GM18505 (cell line): ENCODE data around the gene SGCA.

Source experiments
- ATAC-seq: cut with Tn5 transposase; IDR thresholded peaks from one replicate; pipeline ENCODE4 v1.9.1; 2021; ENCODE audit not compliant: unreplicated experiment
- POLR2A ChIP-seq: IDR thresholded peaks from 4 replicates; pipeline ENCODE4 v1.6.1; 2011; ENCODE audit warnings: borderline replicate concordance; ENCODE audit not compliant: insufficient read depth, insufficient read length; ENCODE audit errors: extremely low read depth

The SGCA gene

DNA sequence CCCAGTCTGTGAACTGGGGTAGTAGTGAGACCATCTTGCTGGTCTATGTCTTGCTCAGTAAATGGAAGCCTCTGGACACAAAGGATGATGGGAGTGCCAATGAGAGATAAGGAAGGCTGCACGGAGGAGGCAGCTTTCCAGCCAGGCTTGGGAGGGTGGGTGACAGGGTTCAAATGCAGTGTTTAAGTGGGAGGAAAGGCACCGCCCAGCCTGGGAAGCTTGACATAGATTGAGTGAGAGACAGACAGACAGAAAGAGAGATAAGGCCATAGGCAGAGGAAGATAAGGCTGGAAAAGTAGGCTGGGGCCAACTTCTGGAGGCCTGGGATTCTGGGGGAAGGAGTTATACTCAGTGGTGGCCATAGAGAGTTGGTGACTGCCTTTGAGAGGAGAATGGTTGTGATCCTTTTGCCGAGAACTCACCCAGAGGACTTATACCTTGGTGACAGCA is 42.8 kb downstream of the SGCA start:
- no peak for ATAC-seq
- TF ChIP-seq POLR2A, result no peak

- TF ChIP-seq POLR2A, result no peak
- no peak for ATAC-seq
Observed at GRCh38 chr17:50209133-50209471, 43.3 kb downstream of the SGCA start.

GRCh38 chr17:50209472-50210239 is 43.9 kb downstream of the SGCA start:
- TF ChIP-seq POLR2A, result no peak
- ATAC-seq, result no peak

GRCh38 chr17:50210240-50211225 is 44.7 kb downstream of the SGCA start:
- ATAC-seq, result no peak
- TF ChIP-seq POLR2A, result no peak

DNA sequence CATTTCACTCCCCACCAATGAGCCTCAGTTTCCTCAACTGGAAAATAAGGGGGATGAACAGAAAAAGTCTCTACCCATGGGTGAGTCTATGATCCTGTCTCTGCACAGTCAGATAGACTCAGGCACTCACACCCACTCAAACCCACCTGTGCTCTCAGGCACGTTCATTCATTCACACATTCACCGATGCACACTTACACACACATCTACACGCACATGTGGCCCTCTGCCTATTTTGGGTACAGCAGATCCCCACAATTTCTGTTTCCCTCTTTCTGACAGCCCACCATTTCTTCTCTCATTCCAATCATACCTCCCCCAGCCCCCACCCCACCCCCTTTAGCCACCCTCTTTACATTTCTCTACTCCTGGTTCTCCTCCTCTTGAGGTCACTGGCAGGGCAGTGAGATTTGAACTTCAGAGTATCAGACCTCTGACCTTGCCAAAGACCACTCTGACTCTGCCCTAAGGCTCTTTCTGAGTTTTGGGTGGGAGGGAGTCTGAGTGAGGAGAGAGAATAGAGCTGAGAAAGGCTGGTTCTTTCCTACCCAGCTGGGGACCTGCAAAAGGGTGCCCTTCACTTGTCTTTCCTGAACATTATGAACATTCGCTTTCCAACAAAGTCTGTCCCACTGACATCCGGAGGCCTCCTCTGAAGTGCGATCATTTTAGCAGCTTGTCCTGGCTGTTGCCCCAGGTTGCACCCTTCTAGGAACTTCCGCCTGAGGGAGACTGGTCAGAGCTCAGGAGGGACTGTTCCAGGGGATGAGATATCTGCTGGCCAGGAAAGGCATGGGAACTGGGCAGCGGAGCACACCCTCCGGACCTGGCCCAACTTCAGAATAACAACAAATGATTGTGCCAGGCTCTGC is 45.7 kb downstream of the SGCA start:
- no peak for ATAC-seq
- TF ChIP-seq POLR2A, result no peak

GRCh38 chr17:50212121-50212843 is 46.5 kb downstream of the SGCA start:
- TF ChIP-seq POLR2A, result no peak
- ATAC-seq, result no peak

DNA sequence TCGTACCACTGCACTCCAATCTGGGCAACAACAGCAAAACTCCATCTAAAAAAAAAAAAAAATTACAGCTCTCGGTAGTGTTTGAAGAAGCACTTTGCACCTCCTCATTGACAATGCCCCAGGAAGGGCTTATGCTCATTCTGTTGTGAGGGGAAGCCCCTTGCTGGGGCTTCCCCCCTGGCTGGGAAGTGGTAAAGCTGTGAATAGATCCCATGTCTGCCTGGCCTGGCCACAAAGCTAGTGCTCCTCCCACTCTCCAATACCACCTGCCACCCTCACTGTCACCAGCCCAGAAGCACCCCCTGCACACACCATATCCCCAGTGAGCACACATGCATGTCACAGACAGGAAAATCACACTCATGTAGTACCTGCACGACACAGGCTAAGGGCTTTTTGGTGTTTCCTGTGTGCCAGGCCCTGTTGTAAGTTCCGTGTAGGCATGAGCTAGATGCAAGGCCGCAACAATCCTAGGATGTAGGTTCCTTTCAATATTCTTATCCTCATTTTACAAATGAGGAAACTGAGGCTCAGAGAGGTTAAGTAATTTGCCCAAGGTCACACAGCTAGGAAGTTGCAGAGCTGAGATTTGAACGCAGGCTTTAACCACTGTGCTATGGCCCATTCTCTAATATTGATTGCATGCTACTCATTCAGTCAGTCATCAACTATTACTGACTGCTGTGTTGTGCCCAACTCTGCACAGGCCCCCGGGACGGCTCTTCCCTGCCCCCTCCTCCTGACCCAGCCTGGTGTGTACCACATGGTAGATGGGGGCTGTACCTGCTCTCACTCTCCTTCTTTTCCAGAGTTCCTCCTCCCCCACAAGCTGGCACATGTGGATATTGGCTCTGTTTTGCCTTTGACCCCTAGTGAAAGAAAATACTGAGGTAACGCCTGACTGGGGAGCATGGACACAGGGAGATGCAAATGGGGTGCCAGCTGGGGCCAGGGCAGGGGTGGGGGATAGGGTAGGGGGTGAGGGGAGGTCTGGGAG is 47.5 kb downstream of the SGCA start:
- peak; percentile 87 for ATAC-seq
- no peak for TF ChIP-seq POLR2A

- no peak for ATAC-seq
Observed at GRCh38 chr17:50214976-50215760, 49.4 kb downstream of the SGCA start.

GRCh38 chr17:50217591-50217990 is 51.8 kb downstream of the SGCA start:
- ATAC-seq, result no peak
- TF ChIP-seq POLR2A, result no peak

More at GRCh38 chr17:50214976-50215760, 49.4 kb downstream of the SGCA start:
- TF ChIP-seq POLR2A, result no peak

- no peak for TF ChIP-seq POLR2A
- ATAC-seq, result no peak
Observed at GRCh38 chr17:50218071-50218759, 52.4 kb downstream of the SGCA start.
